ENCODE data around the gene KIF26A.

Gene KIF26A

GRCh38 chr14:104138098-104138717 is at the start of gene KIF26A:
Gene KIF26A (plus strand): TSS chr14:104138587. CDS start chr14:104138723, 136 bp downstream.
- peak; percentile 86 for DNase-seq

- DNase-seq = no peak
Measured at GRCh38 chr14:104090071-104090748, 48.2 kb upstream of the KIF26A start.

GRCh38 chr14:104091061-104091926 is 47.1 kb upstream of the KIF26A start:
- DNase-seq = no peak

- no peak for DNase-seq
Measured at GRCh38 chr14:104091927-104092771, 46.2 kb upstream of the KIF26A start.

GRCh38 chr14:104092931-104093365 is 45.4 kb upstream of the KIF26A start:
- no peak for DNase-seq

GRCh38 chr14:104093366-104094055 is 44.9 kb upstream of the KIF26A start:
- DNase-seq = peak; percentile 31

- DNase-seq = peak; percentile 11
Measured at GRCh38 chr14:104094056-104094708, 44.2 kb upstream of the KIF26A start.

- peak; percentile 68 for DNase-seq
Measured at GRCh38 chr14:104094709-104095425, 43.5 kb upstream of the KIF26A start.

- no peak for DNase-seq
Measured at GRCh38 chr14:104095426-104096310, 42.7 kb upstream of the KIF26A start.

- no peak for DNase-seq
Measured at GRCh38 chr14:104096318-104096717, 42.1 kb upstream of the KIF26A start.

- peak; percentile 35 for DNase-seq
Measured at GRCh38 chr14:104096751-104097700, 41.4 kb upstream of the KIF26A start.

- DNase-seq = no peak
Measured at GRCh38 chr14:104098272-104099095, 39.9 kb upstream of the KIF26A start.

- no peak for DNase-seq
Measured at GRCh38 chr14:104099096-104100041, 39.0 kb upstream of the KIF26A start.

GRCh38 chr14:104100171-104101085 is 38.0 kb upstream of the KIF26A start:
- no peak for DNase-seq

- no peak for DNase-seq
Measured at GRCh38 chr14:104101086-104101621, 37.2 kb upstream of the KIF26A start.
